HG02973 (cell line): Measurements from ENCODE around the gene ASB2.
A peak's percentile ranks its signal among the peaks of the same experiment; 100 is the strongest.

Experiments used
- ATAC-seq: cut with Tn5 transposase; IDR thresholded peaks from one replicate; pipeline ENCODE4 v1.9.1; 2021; ENCODE audit warnings: moderate library complexity; ENCODE audit not compliant: unreplicated experiment

ASB2 gene

DNA sequence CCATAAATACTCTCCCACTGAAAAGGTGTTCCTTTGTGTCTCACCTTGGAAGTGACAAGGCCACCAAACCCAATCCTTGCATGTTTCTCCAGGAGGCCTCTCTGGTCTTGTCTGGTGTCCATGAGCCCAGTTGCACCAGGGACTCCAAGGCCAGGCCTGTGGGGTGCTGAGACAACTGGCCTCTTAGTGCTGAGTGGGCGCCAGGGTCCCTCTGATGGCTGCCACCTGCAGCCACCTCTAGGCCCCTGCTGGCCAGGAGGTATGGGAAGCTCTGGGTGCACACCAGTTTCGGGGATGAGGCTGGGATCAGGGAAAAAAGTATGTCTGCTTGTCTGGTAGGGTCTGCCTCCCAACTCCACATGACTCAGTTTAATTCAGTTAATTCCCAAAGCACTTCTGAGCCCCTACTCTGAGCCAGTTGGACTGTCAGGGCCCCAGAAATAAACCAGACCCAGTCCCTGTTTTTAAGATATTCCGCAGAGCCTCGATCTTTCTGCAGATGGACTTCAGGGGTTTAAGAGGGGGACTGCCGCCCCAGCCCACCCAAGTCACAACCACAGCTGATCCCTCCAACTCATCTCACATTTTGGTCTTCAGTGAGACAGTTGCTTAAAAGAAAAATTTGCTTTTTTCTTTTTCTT is 64.3 kb downstream of the ASB2 start:
- no peak for ATAC-seq

DNA sequence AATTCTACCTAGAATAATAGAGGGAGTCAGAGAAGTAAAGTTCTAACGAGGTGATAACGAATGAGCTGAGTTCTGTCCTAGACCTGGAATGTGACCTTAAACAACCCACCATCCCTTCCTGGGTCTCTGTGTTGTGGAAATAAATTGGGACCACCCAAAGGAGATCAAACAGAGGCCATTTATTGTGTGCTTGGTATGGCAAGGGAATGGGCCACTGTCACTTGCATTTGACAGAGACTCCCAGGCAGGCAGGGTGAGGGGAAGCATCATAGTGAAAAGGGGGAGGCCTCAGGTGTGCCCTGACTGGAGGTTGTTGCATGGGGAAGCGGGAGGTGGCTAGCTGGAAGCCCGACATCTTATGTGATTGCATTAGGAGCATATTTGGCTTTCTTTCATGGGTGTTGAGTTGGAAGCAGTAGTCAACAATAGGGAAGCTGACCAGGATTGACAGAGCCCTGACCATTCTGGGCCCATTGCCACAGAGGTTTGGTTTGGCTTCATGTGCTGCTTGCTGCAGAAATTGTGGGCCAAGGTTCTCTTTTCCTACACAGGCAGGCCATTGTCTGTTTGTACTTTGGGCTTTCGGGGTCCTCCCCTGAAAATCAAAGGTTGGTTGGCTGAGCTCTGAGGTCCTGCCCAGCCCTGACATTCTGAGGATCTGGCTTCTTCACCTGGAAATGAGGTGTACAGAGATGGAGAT is 66.8 kb downstream of the ASB2 start:
- no peak for ATAC-seq

DNA sequence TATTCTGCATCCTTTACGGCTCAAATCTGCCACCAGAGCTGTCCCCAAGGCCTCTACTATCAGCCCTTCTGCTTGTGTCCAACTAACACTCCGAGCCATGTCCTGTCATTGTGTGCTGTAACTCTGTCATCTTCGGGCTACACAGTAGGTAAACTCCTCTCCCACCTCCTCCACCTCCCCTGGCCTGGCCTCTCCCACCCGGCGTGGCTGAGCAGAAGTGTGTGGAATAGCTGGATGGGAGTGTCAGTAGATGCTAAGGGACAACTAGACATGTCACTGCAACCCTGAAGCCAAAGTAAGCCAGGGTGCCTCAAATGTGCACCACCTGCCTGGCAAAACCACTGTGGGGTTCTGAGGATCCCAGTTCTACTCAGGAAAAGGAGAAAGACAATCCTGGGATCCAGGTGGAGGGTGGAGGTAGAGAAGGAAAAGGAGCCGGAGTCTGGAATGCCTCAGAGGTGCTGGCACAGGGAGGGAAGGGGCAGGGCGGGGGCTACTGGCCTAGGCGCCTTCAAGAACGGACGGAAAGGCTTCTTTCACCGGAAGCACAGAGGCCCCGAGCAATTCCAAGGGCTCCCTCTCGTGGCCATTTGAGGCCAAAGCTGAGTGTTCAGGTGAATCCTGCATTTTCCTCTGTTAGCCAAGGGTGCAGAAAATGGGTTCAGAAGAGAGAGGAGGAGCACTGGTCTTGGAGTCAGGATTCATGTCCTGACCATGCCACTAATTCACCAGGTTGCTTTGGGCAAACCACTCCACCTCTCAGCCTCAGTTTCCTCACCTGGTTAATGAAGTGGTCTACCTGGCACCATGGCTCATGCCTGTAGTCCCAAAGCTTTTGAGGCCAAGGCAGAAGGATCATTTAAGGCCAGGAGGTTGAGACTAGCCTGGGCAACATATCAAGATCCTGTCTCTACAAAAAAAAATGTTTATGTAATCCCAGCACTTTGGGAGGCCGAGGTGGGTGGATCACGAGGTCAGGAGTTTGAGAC is 69.7 kb downstream of the ASB2 start:
- no peak for ATAC-seq

DNA sequence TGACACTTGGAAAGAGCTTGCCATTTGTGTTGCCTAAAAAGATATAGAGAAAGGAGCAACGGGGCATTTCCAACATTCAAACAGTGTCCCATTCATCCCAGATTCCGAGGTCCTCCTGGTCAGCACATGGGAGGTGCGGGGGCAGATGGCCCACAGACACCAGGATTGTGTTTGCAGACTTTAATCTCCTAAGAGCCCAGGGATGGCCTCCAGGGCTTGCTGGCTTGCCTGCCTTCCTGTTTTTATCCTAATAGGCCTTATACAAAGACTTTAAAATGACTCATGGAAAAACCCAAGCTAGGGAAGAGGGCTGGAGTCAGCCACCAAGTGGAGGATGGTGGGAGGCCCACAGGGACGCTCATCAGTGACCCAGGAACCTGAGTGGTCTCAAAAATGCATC is 70.7 kb downstream of the ASB2 start:
- no peak for ATAC-seq

DNA sequence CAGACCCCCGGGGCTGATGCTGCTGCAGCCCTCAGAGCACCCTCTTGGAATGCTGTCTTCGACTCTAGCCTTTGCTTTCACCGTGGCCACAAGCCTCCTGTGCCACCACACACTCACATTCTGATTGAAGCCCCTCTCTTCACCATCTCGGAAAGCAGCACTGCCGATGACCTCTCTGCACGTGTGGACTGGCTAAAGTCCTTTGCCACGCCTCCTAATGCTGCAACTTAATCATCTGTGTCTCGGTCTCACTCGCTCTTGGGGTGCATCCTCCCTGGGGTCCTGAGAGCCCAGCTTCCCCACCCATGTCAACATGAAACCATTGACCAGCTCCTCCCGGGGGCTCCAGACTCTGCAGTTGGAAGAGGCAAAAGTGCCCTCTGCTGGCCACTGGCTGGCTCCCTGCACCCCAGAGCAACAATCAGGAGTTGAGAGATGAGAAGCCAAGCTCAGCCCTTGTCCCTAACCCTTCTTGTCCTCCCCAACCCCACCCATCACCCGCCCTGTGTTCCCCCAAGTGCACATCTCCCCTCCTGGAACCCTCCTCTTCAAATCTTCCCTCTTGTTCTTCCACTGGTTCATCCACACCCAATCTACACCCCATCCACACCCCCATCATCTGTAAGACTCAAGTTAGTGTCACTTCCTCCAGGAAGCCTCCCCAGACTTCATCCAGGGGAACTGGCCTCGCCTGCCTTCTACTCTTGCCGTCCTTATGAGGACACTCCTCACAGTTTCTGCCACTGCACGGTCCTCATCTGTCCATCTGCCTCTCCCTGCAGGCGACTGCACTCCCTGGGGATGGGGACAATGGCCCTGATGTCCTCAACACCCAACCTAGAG is 72.8 kb downstream of the ASB2 start:
- ATAC-seq: no peak

DNA sequence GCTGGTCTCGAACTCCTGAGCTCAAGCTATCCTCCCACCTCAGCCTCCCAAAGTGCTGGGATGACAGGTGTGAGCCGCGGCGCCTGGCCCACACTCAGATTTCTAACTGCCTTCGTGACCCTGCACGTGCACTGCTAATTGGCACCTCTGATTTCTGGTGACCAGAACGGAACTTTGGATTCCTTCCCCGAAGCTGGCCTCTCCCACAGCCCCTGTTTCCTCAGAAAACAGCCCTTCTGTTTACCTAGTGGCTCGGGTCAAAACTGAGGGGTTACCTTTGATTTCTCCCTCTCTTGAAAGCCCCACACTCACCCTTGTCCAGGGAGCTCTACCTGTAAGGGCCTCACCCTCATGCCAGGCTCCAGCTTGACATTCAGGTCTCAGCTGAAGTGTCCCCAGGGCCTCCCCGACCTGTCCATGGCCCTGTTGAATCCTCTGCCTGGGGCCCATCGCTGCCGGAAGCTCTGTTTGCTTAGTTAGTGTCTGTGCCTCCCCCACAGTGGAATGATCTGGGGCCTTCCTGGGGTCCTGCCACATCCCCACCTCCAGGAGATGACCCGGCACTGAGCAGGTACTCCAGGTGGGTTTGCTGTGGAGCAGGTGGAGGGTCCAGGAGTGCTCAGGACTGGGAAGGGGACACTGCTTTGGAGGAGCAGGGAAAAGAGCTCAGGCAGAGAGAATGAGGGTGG is 73.6 kb downstream of the ASB2 start:
- no peak for ATAC-seq

DNA sequence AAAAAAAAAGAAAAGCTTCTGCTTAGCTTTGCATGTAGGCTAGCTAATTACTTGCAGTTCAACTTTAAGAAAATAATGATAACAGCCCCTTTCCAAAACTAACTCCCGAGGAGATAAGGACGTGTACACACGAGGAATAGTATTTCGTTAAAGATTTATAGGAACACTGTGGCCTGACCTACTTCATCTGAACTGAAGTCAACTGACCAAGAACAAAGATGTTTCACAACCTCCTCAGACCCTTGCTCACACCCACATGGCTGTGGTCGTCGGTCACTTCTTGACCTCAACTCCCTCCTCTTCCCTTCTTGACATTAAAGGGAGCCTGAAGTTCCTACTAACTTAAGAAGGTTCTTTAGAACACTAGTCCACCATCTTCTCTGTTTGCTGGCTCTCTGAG is 74.6 kb downstream of the ASB2 start:
- ATAC-seq: no peak

DNA sequence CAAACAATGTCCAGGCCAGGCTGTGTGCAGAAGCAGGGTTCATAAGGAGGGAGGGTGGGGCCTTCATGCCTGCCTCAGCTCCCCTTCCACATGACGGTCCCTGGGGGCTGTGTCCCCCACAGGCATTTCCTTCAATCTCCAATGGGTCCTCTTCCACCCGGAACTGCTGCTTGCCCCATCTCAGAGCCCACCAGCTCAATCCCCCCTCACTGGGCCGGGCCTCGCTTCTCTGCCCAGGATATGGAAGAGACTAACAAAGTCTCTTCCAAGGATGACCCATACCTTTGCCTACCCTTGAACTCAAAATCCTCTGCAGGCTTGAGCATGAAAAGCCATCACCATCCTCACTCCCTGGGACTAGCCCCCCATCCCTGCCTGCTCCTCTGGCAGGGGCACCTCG is 77.6 kb downstream of the ASB2 start:
- ATAC-seq: no peak

DNA sequence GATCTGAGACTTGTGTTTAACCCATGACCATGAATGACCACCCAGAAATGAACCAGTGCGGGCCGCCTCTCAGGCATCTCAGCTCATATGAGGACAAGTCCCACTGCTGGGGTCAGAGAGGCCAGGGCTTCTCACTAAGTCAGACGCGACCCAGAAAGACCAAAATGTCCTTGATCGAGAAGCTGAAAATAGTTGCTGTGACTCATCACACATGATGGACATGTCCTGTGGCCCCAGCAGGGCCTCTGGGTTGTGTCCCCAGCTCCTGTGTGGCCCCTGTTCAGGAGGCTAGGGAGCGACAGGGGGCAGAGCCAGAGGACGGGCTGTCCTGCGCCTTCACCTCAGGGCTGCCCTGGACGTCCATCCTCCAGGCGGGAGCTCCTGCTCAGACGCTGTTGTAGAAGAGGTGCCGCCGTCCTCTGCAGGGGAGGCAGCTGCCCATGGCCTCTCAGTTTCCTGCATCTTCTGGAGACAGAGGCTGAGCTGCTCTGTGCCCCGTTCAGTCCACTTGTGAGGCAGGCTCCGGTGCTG is 78.2 kb downstream of the ASB2 start:
- ATAC-seq: no peak

DNA sequence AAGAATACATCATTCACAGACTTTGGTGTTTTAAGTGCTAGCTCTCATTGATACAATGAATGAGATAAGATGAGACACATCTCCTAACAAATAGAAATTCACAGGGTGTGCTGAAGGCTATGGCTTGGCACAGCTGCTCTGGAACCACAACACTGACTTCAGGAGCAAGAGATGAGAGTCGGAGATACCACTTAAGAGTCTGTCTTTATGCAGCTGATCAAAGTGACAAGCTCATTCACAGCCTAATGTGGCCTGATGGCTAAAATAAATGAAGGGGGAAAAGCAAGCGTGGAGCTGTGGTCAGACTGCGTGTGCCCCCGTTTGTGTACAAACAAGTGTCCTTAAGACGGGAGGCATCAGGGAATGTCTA is 78.9 kb downstream of the ASB2 start:
- no peak for ATAC-seq

DNA sequence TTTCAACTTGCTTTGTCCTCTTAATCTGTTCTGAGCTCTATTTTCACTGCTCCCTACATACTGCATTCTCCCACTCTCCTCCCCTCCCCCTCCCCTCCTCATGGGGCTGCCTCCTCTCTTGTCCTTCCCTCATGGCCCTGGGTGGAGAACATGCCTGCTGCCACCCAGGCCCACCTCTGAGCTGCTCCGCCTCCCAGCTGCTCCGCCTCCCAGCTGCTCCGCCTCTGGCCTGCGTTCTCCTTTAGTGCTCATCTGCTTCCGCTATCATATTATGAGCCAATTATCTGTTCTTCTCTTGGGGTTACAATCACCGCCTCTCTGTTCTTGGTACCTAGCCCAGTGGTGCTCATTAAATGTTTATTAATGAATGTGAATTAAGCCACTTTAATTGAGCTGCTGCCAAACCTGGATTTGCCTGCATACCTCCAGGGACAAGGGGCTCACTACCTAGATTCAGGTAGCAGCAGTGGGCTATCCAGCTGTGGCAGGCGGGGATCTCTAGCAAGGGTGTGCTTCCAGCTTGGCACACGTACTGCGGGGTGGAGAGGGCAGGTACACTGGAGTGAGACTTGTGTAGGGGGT is 81.3 kb downstream of the ASB2 start:
- no peak for ATAC-seq

DNA sequence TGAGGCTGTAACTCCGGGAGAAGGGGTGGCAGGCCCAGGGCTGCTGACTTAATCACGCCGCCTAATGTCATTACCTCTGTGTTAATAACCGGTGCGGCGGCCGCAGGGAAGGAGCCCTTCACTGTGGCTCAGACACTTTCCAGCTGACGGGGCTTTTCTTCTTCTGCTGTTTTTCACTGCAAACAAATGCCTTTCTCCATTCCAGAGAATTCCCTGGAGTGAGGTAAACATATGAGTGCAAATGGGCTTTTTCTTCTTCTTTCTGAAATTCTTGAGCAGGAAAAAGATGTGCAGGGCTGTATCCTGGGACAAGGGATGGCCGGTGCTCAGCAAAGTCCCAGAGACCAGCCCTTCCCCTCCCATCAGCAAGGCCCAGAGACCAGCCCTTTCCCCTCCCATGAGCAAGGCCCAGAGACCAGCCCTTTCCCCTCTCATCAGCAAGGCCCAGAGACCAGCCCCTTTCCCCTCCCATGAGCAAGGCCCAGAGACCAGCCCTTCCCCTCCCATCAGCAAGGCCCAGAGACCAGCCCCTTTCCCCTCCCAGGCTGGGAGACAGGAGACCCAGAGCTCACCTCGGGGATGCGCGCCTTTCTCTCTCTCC is 82.6 kb downstream of the ASB2 start:
- ATAC-seq: no peak

DNA sequence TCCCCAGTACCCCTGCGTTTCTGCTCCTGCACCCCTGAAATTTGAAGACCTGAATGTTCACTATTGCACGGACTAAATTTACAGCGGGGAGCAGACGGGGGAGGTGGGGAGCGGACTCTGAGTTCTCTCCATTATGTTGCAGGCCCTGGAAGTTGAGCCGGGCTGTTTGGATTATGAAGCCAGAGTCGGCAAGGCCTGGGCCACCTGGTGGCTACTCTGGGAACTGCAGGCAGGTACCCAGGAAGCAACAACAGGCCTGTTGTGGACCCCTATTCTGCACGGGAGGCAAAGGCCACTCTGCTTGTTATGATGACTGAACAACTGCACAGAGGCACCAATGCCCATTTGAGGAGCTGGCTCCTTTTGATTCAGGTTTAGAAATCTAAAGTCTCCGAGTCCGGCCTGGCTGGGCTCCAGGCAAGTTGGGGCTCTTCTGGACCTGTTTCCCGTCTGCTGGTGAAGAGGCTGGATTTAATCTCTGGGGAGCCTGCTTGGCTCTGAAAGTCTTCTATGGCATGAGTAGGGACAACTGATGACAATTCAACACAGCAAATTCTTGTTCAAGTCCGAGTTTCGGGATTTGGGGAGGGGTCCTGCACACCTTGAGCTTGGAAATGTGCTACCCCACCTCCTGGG is 83.3 kb downstream of the ASB2 start:
- ATAC-seq: peak; percentile 49

DNA sequence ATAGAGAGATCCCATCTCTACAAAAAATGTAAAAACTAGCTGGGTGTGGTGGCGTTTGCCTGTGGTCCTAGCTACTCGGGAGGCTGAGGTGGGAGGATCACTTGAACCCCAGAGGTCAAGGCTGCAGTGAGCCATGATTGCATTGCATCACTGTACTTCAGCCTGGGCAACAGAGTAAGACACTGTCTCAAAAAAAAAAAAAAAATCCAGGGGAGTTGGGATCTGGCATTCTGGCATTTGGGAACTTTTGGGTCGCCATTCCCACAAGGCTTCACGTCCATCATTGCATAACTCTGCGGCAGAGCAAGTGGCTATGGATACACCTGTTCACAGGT is 83.9 kb downstream of the ASB2 start:
- no peak for ATAC-seq

DNA sequence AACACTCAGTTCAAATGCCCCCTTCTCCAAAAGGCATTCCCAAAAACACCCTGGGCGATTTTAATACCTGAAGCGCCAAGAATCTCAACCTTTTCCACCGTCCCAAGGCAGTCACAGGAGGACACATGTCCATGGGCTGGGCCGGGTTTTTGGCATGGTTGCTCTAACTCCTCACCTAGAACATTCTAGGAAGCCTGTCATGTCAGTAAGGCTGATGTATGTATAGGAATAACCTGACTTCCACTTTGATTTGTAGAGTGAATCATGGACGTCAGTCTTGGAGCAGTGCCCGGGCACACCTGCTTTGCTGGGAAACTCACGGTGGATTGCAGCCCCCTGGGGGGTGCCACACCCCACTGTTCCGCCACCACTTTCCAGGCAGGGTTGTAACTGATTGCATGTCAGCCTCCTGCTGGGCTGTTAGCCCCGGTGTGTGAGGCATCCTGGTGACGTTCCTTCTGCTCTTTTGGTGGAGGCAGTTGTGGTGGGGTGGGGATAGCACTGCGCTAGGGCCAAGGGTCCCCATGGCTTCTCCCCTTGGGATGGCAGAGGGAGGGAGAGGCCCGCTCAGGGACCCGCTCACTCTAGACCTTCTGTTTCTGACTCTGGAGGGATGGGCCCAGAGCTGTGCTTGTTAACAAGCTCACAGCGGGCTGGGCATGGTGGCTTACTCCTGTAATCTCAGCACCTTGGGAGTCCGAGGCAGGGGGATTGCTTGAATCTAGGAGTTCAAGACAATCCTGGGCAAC is 84.4 kb downstream of the ASB2 start:
- no peak for ATAC-seq

DNA sequence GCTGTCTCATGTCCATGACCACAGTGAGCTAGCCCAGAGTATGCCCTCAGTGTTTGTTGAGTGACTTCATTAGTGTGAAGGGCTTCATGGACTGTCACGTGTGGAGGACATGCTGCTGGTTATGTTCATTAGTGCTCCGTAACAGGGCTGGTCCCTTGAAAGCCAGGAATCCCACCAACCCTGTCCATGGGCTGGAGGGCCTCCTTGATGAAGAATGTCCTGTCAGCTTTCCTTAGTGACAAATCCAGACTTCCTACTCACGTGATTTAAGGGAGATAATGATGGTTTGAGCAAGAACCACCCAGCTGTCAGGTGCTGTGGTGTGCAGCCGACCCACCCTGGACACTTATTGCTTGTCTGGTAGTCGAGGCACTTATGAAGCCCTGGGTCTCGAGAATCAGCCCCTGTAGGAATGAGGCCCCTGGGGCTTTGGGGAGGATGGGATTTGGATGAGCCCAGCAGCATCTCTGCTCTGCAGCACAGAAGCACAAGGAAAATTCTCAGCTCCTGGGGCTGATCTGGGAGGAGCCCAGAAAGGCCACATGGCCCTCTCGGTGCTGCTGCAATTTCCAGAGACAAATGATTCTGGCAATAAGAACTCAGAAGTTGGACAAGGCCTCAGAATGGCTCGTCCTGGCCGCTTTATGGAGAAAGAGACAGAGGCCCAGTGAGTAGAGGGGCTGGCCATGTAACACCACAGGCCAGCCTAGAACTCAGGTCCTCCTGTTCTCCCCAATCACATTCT is 86.5 kb downstream of the ASB2 start:
- ATAC-seq: no peak

DNA sequence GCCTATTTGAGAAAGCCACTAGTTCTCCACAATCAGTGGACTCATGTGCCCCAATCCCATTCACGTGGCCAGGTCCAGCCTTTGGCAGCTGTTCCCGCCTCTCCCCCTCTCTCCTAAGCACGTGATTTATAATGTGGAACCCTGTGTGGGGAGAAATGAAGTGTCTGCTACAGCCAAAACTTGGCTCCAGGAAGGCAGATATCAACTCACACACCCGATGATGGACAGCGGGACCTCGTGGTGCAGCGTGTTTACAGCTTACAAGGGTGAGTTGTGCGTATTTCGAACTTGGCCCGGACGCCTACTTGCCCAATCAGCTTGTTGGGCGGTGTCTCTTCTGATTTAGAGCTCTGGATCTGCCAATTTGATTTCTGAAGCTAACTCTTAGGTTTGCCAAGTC is 87.4 kb downstream of the ASB2 start:
- ATAC-seq: no peak

DNA sequence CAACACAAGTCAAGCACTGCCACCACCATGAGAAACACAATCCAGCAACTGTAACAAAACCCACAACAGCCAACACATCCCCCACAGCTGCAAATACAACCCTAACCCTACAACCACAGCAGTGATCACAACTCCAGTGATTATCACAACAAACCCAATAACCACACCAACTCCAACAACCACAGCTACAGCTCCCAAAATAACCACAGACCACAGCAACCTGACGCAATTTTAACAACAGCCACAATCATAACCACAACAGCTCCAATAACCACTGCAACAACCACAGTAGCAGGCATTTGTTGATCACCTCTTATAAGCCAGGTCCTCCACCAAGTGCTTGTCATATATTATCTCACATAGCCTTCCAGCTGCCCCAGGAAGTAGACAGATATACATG is 91.4 kb downstream of the ASB2 start:
- ATAC-seq: no peak
